GM21423 (cell line): Measurements from ENCODE around the gene RPTOR.

Source experiments
- ATAC-seq: cut with Tn5 transposase; IDR thresholded peaks from one replicate; pipeline ENCODE4 v1.9.1; 2021; ENCODE audit warnings: mild to moderate bottlenecking, moderate library complexity; ENCODE audit not compliant: unreplicated experiment

Gene RPTOR

DNA sequence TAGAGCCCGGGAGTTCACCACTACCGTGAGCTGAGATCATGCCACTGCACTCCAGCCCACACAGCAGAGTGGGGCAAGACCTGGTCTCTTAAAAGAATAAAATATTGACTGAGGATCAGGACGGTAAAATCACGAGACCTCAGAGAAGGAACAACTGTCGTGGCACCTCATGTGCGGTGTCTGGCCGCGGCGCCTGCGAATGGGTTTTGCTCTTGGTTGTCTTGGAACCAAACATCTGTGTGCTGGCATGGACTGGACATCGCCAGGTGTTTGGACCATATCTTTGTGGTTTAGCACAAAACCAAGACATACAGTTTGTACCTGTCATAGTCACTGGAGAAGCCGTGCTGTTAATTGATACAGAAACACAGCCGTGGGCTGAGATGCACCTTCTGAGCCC, 234.1 kb downstream of the RPTOR start:
- no peak for ATAC-seq

DNA sequence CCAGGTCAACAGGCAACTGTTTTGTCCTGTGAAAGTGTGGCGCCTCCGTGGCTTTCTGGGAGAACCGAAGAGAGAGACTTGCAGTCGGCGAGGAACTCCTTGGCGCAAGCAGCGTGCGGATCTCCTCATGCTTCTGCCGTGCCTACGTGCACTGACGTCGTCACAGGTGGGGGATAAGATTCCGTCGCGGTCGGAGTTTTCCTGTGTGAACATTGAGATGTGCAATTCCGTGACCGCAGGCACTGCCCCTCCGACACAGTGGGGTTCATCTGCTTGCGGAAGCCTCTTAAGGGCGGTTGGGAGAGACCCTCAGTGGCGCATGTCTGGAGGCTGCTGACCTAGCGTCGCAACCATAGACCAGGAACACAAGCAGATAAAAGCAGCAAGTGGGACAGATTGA, 234.7 kb downstream of the RPTOR start:
- ATAC-seq = no peak

DNA sequence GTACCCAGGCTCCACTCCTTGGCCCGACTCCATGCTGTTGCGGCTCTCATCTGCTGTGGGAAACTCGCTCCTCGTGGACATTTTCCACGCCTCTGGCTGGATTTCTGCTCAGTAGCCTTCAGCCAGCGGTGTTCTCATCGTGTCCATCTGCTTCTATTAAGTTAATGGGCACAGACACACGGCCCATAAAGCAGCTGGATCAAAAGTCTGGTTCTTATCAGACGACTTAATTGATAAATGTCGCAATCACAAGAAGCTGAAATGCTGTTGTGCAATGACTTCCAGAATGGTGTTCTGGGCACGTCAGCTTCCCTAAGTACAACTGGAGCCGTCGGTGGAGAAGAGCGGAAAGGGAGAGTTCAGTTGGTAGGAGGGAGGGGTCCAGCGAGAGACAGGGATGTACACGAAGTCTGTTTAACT, 235.3 kb downstream of the RPTOR start:
- no peak for ATAC-seq

DNA sequence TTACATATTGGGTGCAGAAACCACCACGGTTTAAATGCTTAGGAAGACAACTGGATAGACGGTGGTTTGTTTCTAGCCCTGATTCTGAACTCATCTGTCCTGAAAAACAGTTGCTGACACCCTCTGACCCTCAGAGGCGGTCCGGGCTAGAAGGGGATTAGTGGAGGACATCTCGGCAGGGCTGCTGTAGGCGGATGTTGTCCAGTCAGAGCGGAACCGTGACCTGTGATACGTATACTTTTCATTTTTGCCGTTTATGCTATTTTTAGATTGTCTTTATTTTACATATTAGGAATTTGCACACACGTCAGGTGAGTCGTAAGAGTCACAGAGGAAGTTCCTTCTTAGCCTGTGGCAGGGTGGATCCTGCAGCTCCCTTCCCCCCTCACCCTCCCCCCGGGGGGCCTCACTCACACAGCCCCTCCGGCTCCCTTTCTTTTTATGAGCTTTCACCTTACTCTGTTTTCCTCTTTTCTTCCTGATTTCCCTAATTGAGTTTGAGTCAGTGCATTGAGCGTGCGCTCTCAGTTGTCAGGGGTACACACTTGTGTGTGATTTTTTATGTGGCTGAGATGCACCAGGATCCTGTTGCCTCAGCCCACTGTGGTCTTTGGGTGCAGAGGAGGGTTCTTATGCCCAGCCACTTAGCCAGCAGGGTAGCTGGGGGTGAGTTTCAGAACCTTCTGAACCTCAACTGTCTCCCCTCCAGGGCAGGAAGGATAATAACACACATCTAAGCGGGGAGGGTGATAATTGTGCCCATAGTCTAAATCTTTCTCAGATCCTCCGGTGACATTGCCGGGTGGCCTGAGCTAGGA, 236.0 kb downstream of the RPTOR start:
- ATAC-seq = no peak

DNA sequence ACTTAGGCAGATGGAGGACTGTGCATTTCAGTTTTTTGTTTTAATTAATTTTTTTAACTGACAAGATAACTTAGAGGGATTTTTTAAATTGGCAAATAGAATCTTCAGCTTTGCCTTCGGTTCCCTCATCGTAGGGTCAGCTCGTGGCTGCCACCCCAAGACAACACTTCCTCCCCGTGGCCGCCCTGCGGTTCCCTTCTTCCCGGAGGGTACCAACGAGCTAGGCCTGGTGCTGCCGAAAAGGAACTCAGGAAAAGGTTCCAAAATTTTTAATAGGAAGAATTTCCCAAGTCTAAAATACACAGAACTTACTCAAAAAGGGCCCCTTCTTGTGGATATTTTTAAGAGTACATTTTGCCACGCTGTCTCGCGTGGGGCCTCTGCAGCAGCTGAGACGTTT, 236.6 kb downstream of the RPTOR start:
- no peak for ATAC-seq

DNA sequence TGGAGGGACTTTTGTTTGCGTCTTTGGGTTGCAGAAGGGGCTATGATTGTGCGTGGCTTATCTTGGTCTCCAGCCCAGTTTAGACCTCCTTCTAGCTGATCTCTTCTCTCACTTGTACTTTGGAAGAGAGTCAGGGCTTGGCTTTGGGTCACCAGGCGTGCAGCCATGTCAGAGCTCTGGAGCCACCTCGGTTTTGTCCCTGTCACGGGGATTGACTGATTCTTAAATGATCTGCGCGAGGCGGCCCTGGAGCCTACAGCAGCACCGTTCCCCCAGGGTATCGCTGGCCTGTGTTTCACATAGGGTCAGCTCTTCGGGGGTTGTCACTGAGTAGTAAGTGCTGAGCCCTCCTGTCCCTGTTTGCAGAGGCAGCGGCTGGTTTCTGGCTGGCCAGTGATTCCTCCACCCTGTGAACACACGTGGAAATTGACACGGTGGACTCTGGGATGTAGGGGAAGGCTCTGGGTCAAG, 237.2 kb downstream of the RPTOR start:
- ATAC-seq = no peak

DNA sequence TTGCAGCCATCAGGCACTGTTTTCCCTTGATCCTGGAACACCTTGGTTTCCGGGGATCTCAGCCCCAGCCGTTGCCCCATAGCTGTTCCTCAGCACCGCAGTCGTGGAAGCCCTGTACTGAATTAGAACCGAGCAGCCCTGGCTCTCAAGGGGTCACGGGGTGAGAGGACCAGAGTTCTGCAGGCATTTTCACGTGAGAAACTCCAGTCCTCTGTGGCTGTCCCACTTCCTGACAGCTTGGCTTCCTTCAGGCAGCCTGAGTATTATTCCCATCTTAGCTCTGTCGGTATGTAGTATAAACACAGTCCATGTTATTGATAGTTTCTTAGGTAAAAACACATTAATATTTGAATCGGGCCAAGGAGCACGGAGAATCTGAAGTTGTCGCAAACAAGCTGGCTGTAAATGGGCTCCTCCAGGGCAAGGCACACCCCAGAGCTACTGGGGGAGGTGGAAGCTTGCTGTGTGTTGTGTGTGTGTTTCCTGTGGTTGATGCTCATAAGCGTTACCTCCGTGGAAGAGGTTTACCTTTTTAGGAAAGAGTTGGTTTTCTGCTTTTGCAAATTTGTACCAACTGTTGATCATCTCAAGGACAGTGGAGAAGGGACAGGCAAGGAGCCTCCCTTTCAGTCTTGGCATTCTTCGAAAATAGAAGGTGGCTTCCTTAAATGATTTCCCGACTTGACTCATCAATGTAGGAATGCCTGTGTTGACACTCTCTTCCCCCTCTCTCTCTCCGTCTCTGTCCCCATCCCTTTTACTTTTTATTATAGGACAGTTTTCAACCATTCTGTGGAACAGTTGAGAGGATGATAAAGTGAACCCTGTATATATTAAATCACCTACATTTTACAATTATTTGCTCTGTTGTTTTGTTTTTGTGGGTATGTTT, 238.1 kb downstream of the RPTOR start:
- ATAC-seq = no peak

DNA sequence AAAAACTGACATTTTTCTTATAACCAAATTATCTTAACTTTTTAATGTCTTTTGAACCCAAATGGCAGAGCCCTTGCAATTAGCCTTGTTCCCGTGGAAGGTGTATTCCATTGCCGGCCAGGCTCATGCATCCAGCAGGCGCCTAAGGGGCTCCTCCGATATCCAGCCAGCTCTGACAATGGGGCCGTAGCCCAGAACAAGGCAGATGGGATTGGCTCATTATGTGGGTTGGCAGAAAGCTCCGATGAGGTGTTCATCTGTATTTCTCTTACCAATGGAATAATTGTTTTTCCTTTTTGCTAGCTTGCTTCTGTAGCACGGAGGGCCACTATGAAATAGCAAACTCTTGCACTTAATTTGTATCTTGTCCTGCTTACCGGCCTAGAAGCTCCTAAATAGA, 238.8 kb downstream of the RPTOR start:
- ATAC-seq = no peak

DNA sequence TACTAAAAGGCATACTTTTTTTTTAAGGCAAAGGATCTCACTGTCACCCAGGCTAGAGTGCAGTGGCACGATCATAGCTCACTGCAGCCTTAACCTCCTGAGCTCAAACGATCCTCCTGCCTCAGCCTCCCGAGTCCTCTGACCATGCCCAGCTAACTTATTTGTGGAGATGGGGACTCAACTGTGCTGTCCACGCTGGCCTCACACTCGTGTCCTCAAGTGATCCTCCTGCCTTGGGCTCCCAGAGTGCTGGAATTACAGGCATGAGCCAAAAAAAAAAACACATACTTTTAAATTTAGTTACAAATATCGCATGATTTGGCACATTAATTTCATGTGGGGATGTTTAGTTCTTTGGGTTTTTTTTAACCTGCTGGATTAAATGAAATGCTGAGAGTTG, 239.3 kb downstream of the RPTOR start:
- no peak for ATAC-seq

DNA sequence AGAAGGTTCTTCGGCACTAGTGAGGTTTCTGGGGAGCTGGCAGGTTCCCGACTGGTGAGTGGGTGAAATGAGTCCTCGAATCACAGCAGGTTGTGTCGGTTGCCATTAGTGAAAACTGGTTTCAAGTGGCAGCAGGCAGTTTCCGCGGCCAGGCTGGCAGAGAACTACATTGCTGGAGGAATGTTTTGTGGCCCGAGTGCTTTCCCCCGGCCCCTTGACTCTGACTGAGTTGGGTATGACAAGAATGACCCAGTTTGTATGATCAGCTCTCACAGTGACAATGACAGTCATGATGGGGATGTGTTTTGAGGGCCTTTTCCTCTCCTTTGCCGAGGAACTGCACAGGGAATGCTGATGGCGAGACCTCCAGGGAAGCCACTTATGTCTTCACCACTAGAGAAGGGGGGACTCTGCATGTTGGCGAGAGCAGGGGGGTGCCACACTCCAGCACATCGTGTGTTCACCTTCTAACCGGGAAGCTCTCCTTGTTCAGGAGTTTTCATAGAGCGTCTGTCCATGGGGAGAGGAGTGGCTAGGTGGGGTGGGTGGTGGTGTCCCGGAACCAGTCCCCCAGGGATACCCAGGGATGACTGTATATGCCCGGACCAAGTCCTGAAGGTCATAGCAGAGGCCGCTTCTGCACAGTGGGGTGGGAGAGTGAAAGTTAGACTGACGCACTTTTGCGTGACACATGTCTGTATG, 241.0 kb downstream of the RPTOR start:
- no peak for ATAC-seq

DNA sequence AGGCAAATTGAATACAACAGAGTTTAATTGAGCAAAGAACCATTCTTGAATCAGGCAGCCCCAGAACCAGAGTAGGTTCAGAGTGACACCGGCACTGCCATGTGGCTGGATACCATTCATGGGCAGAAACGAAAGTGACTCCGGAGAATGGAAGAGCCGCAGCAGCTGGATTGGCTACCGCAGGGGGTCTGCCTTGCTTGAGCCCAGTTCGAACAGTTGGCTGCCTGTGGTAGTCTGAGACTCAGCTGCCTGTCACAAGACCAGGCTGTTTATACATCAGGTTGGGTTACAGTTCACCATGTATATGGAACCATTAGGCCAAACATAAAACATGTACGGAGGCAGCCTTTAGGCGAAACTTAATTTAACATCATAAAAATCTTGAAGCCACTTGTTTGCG, 241.8 kb downstream of the RPTOR start:
- ATAC-seq = no peak

DNA sequence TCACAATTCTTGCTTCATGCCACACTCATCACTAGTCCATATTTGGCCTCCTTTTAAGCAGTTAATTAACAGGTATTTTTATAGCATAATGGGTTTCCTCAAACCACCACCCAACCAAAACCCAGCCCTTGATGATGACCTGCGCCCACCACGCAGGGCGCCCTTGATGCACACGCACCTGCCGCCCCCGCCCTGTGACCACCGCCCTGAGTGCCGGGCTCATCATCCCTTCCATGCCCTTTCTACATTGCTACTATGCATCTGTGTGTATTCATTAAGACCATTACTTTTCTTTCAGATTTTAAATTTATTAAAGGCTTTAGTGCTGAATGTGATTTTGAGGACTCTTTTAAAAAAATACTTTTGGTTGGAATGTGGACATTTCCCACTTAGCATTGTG, 242.2 kb downstream of the RPTOR start:
- ATAC-seq = no peak

DNA sequence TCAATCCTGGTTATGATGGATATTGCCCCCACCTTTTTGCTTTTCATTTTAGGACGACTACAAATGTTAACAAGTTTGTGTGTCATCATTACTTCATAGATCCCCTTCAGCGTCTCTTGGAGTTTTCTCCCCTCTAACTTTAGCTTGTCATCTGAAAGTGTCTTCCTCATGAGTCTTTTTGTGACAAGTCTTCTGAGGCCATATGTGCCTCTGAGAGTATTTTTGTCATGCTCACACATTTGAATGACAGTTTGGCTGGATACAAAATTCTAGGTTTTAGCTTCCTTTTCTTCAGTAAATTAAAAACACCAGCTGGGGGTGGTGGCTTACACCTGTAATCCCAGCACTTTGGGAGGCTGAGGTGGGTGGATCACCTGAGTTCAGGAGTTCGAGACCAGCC, 243.2 kb downstream of the RPTOR start:
- ATAC-seq = no peak

DNA sequence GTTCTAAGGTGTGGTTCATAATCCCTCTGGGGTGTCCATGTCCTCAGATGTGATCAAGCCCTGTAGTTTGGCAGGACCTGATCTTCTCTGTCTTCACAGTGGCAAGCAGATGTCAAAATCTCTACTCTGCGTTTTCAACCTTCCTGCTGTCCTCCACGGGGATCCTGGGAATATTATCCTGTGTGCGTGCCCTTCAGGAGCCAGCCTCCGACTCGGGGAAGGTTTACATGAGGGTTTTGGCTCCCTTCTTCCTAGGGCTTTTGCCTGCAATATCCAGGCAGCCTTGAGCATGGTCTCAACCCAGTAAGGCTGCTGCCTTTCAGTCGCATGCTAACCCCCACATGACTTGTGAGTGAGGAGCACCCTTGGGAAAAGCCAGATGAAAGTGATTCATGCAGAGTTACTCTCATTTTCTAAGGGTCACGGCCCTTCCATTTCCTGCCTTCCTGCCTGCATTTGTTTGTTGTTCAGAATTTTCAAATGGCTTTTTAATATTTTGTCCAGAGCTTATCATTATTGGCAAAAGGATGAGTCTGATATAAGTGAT, 244.8 kb downstream of the RPTOR start:
- peak; percentile 51 for ATAC-seq

DNA sequence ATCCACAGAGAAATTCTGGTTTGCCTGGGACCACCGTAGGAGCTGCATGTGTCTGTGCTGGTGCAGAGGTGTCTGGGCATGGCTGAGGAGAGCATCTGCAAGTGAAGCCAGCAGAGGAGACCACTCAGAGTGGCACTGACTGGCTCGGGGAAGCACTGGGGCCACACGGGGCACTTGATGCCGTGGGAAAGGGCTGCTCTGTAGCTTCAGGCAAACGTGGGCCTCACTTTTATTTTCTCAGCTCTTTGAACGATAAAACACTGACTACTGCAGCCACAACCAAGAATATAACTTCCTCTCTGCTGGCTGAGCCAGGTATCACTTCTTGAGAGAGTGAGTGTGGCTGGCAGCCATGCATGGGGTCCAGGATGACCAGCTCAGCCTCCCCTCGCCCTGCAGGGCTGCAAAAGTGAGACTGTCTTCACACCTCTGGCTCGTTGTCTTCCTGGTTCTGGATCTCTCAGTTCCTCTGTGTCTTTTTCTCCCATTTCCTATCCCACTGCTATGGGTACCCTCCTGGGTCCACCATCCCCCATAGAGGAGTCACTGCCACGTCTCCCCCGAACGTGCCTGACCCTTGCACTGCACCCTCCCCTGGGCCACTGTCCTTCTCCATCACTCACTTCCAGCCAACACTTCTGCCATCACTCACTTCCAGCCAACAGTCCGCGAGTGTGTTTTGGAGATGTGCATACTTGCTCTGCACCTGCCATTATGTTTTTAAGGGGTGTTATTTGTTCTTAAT, 245.6 kb downstream of the RPTOR start:
- ATAC-seq = peak; percentile 76

DNA sequence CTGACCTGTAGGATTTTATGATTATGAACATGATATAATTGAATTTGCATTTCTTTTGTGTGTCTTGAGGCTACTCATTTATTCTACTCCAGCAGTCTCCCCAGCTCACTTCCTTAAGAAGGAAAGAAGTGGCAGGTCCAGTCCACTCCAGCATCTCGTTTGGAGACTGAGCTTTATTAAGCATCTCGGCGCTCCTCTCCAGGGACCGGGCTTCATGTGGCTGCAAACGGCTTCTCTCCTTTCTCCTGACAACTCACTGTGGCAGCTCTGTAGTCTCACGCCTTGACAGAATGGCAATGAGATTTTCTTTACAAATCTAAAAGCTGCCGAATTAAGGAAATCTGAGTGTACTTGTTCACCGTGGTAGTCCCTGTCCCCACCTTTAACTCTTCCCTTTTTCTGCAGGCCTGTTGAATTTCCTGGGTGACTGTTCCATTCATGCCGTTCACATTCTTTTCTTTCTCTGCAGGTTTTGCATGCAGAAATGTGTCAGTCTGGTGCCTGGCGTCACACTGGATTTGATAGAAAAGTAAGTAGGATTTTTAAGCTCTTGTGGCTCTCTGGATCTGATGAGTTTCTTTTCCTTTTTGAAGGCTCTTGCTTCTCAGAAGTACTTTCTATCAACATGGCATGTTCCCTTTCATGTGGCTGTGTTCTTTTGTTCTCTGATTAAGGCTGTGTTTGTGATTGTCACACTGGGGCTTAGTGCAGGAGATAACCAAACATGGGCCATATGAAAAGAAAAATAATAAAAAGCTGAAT, 246.5 kb downstream of the RPTOR start:
- no peak for ATAC-seq

DNA sequence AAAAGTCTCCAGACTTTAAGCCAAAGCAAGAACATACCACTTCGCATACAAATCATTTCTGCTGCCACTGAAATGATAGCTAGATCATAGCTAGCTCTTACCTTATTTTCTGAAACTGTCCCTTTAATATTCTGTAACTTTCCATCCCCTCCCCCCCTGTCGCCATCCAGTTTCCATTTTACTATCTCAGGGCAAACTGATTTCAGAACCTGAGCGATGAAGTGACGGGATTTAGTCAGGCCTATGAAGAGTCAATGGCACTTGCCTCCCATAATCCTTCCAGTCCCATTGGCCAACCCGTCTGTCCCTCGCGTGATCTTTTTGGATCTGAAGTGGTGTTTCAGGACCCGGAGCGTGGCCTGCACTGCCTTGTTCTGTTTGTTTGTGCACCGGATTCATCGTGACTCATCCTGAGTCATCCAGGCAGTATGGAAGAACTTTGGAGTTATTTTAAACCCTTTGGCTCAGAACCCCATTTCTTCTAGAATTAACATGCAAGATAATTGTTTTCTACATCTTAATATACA, 247.2 kb downstream of the RPTOR start:
- ATAC-seq = no peak

DNA sequence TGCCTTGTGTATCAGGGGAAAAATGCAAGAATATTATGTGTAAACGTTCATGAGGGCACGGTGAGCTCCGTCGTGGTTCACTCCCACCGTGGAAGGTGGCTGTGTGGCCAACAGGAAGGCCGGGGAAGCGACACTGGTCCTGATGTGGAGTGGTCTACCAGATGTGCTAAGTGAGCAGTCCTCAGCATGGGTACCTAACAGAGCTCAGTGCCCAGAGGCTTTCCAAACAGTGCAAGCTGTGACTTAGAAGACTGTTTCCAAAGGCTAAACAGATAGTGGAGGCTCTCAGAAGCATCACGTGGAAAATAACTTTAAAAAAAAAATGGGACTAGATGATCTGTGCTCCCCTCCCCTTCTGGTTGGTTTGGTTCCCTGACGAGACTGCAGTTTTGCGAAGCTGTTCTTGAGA, 247.7 kb downstream of the RPTOR start:
- ATAC-seq = no peak

DNA sequence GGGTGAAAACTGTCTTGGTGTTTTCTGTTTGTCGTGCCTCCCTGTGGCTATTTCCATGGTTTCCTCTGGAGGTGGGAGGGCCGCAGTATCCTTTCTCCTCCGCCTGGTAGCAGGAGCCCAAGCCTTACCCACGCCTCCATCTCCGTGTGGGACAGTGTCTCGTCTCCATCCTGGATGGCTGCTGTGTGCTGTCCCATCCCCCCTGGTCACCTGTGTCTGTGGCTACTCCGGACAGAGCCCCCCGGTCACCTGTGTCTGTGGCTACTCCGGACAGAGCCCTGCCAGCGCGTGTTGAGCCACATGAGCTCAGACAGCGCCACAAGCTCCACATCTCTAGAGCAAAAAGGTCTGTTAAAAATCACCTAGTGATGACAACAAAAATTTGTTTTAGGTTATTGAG, 248.8 kb downstream of the RPTOR start:
- ATAC-seq = no peak
